ENCODE data around the gene CDH4. TPM values are rescaled to one million over a fixed set of nuclear protein-coding genes. Genes with fewer than 3 reads are reported as not detected.

Gene CDH4
- total RNA-seq, 4 donors from 2014 or later = not detected

GRCh38 chr20:61332016-61332975 lies 80.2 kb downstream of the CDH4 start:
- peaks cover 7% of the 10 kb centered on the region for H3K27me3 ChIP-seq
- no peaks in the 10 kb centered on the region for H3K36me3 ChIP-seq
- WGBS, 2 donors (ENCODE audit: low coverage in 1 of 2) = 30 to 53% methylated on average over 7 to 21 of the region's 22 CpGs
- H3K4me1 ChIP-seq = no peaks in the 10 kb centered on the region
- no peak overlapping the region for H3K27ac ChIP-seq
- H3K9me3 ChIP-seq = no peaks in the 10 kb centered on the region
- in situ Hi-C loops (cut with MboI; ENCODE audit: low pct_ligation_motif_present in 1 of 4, low pct_unique_long_range_greater_than_20kb in 1 of 4, low sequenced_read_pairs in 3 of 4) = no loop called here
- no peak overlapping the region for H3K4me3 ChIP-seq
- intact Hi-C loops (cut with DNase I; ENCODE audit: low total_unique reads) = no loop called here
- TF ChIP-seq EP300 (IDR thresholded peaks at IDR 0.05; ENCODE audit: low read depth) (no peak), POLR2AphosphoS5 (IDR thresholded peaks at IDR 0.05) (no peak), POLR2A (IDR thresholded peaks at IDR 0.05) (no peak), CTCF (IDR thresholded peaks at IDR 0.05) (no peak)
- DNase-seq = no peak

- H3K9me3 ChIP-seq = no peaks in the 10 kb centered on the region
- no peak for DNase-seq
- WGBS, 2 donors (ENCODE audit: low coverage in 1 of 2) = 78% methylated on average over 9 of the region's 9 CpGs; no CpG with 5 or more reads in 1 of the 2 donors
- no peaks in the 10 kb centered on the region for H3K4me1 ChIP-seq
- in situ Hi-C loops (cut with MboI; ENCODE audit: low pct_ligation_motif_present in 1 of 4, low pct_unique_long_range_greater_than_20kb in 1 of 4, low sequenced_read_pairs in 3 of 4) (no loop called here), intact Hi-C loops (cut with DNase I; ENCODE audit: low total_unique reads) (no loop called here)
- no peak overlapping the region for H3K27ac ChIP-seq
- TF ChIP-seq CTCF (IDR thresholded peaks at IDR 0.05) (no peak), EP300 (IDR thresholded peaks at IDR 0.05; ENCODE audit: low read depth) (no peak), POLR2AphosphoS5 (IDR thresholded peaks at IDR 0.05) (no peak), POLR2A (IDR thresholded peaks at IDR 0.05) (no peak)
- H3K27me3 ChIP-seq = peaks cover 7% of the 10 kb centered on the region
- no peaks in the 10 kb centered on the region for H3K36me3 ChIP-seq
- no peak overlapping the region for H3K4me3 ChIP-seq
Measured at GRCh38 chr20:61333484-61334108, 81.5 kb downstream of the CDH4 start.

GRCh38 chr20:61340157-61340556 lies 88.1 kb downstream of the CDH4 start:
- no peak for TF ChIP-seq POLR2AphosphoS5 (IDR thresholded peaks at IDR 0.05)
- TF ChIP-seq POLR2A (IDR thresholded peaks at IDR 0.05) = no peak
- no peak for TF ChIP-seq EP300 (IDR thresholded peaks at IDR 0.05; ENCODE audit: low read depth)
- no peak for TF ChIP-seq CTCF (IDR thresholded peaks at IDR 0.05)
- Histone ChIP-seq H3K9me3 (no peaks in the 10 kb centered on the region), H3K4me1 (no peaks in the 10 kb centered on the region), H3K27ac (no peak overlapping the region), H3K36me3 (no peaks in the 10 kb centered on the region), H3K27me3 (no peaks in the 10 kb centered on the region), H3K4me3 (no peak overlapping the region)
- intact Hi-C loops (cut with DNase I; ENCODE audit: low total_unique reads) (no loop called here), in situ Hi-C loops (cut with MboI; ENCODE audit: low pct_ligation_motif_present in 1 of 4, low pct_unique_long_range_greater_than_20kb in 1 of 4, low sequenced_read_pairs in 3 of 4) (no loop called here)
- 27 to 77% methylated on average over 1 to 5 of the region's 5 CpGs for WGBS, 2 donors (ENCODE audit: low coverage in 1 of 2)
- DNase-seq = no peak

GRCh38 chr20:61341605-61342004 lies 89.5 kb downstream of the CDH4 start:
- no peak overlapping the region for H3K27ac ChIP-seq
- no peak for TF ChIP-seq EP300 (IDR thresholded peaks at IDR 0.05; ENCODE audit: low read depth)
- TF ChIP-seq POLR2A (IDR thresholded peaks at IDR 0.05) = no peak
- TF ChIP-seq CTCF (IDR thresholded peaks at IDR 0.05) = no peak
- no peak for TF ChIP-seq POLR2AphosphoS5 (IDR thresholded peaks at IDR 0.05)
- in situ Hi-C loops (cut with MboI; ENCODE audit: low pct_ligation_motif_present in 1 of 4, low pct_unique_long_range_greater_than_20kb in 1 of 4, low sequenced_read_pairs in 3 of 4) (no loop called here), intact Hi-C loops (cut with DNase I; ENCODE audit: low total_unique reads) (no loop called here)
- WGBS, 2 donors (ENCODE audit: low coverage in 1 of 2) = 68 to 100% methylated on average over 3 to 5 of the region's 5 CpGs
- DNase-seq = no peak
- no peak overlapping the region for H3K4me3 ChIP-seq
- H3K27me3 ChIP-seq = no peaks in the 10 kb centered on the region
- H3K4me1 ChIP-seq = no peaks in the 10 kb centered on the region
- no peaks in the 10 kb centered on the region for H3K36me3 ChIP-seq
- H3K9me3 ChIP-seq = no peaks in the 10 kb centered on the region
